NCI-H510A treated with DMSO at 0.1 percent for 48 hours (cell line): ENCODE data around the gene C2orf92.
"Not testable (repeated sequence)": the region's sequence is repeated elsewhere in the genome, so short reads cannot be mapped to it uniquely, and the experiment has no call there.

Source experiments
- DNase-seq: peaks from one replicate; lab custom pipeline; 2025; lab: John Stamatoyannopoulos, UW

C2orf92 gene

GRCh38 chr2:97693476-97693875, 24.0 kb downstream of the C2orf92 start:
- no peak for DNase-seq

GRCh38 chr2:97695744-97696143, 26.2 kb downstream of the C2orf92 start:
- no peak for DNase-seq

GRCh38 chr2:97697252-97698235, 28.0 kb downstream of the C2orf92 start:
- peak; percentile 37 for DNase-seq

- DNase-seq, result no peak
These were observed 29.0 kb downstream of the C2orf92 start for GRCh38 chr2:97698530-97698929.

- DNase-seq, result peak; percentile 22
These were observed 30.4 kb downstream of the C2orf92 start for GRCh38 chr2:97699765-97700444.

- DNase-seq, result no peak
These were observed 31.7 kb downstream of the C2orf92 start for GRCh38 chr2:97701186-97701585.

- DNase-seq, result no peak
These were observed 32.4 kb downstream of the C2orf92 start for GRCh38 chr2:97701851-97702465.

GRCh38 chr2:97702731-97703470, 33.4 kb downstream of the C2orf92 start:
- DNase-seq, result no peak

- DNase-seq, result no peak
These were observed 34.2 kb downstream of the C2orf92 start for GRCh38 chr2:97703741-97704140.

GRCh38 chr2:97704989-97705388, 35.5 kb downstream of the C2orf92 start:
- DNase-seq, result no peak

GRCh38 chr2:97706112-97706511, 36.6 kb downstream of the C2orf92 start:
- no peak for DNase-seq

GRCh38 chr2:97706708-97707345, 37.3 kb downstream of the C2orf92 start:
- DNase-seq, result no peak

- DNase-seq, result no peak
These were observed 38.0 kb downstream of the C2orf92 start for GRCh38 chr2:97707362-97708047.

- no peak for DNase-seq
These were observed 38.5 kb downstream of the C2orf92 start for GRCh38 chr2:97708048-97708380.

- no peak for DNase-seq
These were observed 39.1 kb downstream of the C2orf92 start for GRCh38 chr2:97708608-97709007.

GRCh38 chr2:97711394-97711711, 41.8 kb downstream of the C2orf92 start:
- DNase-seq, result no peak

- not testable (repeated sequence) for DNase-seq
These were observed 42.7 kb downstream of the C2orf92 start for GRCh38 chr2:97712175-97712574.

- DNase-seq, result no peak
These were observed 43.3 kb downstream of the C2orf92 start for GRCh38 chr2:97712693-97713295.

- DNase-seq, result no peak
These were observed 44.0 kb downstream of the C2orf92 start, which contains the start of gene ZAP70 for GRCh38 chr2:97713296-97714083. Gene ZAP70, plus strand, starts transcription at chr2:97713576. Its CDS starts 10,461 bp downstream, at chr2:97724037.
